ENCODE results near the gene BCL3. TPM values are rescaled to one million over a fixed set of nuclear protein-coding genes. Genes with fewer than 3 reads are reported as not detected.

Gene BCL3
- total RNA-seq, 6 experiments from 2014 or later, result 12.9 to 20.1 (median 16.7) TPM

GRCh38 chr19:44752123-44752815 is 3.8 kb downstream of the BCL3 start:
- Mint-ChIP-seq H3K27me3 (ENCODE audit: insufficient read depth) (peaks cover 3% of the 10 kb centered on the region), H3K4me1 (ENCODE audit: low read depth) (peaks cover 58% of the 10 kb centered on the region), H3K9me3 (no peaks in the 10 kb centered on the region), H3K4me3 (peak overlapping the region; percentile 19; the same call in 1 of the 2 replicates), H3K36me3 (ENCODE audit: low read depth) (peaks cover 19% of the 10 kb centered on the region), H3K27ac (0 out of 2 replicates have a peak overlapping the region, but pooled peaks have one; percentile 31)
- DNase-seq, result no peak
- TF ChIP-seq, protein P1, sequence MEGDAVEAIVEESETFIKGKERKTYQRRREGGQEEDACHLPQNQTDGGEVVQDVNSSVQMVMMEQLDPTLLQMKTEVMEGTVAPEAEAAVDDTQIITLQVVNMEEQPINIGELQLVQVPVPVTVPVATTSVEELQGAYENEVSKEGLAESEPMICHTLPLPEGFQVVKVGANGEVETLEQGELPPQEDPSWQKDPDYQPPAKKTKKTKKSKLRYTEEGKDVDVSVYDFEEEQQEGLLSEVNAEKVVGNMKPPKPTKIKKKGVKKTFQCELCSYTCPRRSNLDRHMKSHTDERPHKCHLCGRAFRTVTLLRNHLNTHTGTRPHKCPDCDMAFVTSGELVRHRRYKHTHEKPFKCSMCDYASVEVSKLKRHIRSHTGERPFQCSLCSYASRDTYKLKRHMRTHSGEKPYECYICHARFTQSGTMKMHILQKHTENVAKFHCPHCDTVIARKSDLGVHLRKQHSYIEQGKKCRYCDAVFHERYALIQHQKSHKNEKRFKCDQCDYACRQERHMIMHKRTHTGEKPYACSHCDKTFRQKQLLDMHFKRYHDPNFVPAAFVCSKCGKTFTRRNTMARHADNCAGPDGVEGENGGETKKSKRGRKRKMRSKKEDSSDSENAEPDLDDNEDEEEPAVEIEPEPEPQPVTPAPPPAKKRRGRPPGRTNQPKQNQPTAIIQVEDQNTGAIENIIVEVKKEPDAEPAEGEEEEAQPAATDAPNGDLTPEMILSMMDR (IDR thresholded peaks at IDR 0.05), result no peak

DNA sequence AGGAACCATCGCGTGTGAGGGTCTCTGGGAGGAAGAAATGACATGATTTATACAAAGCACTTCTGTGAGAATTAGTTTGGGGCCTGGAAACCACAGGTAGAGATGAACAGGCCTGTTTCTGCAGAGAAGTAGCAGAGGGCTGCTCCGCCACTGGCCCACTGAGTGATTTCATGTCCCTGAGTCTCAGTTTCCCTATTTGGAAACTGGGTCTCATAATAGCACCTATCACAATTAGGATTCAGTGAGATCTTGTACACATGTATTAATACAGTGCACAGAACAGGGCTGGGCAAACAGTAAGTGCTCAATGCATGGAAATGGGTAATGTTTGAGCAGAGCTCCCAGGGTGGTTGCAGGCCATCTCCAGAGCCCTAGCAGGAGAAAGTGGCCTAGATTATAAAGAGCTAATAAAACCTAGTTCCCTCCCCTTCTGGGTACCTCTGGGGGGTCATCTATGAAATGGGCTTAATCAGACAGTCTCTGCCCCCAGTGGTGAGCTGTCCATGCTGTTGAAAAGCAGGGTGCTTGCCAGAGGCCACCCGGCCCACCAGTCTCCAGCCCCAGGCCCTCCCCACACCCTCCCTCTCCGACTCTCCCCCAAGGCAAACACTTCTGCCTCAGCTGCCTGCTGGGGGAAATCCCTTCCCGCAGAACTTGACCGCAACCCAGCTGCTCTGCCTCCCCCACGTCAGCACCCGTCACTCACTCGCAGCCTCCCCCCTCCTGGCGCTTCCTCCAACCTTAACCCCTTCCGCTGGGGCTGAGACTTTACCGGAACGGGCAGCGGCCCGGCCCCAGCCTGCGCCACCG is 4.5 kb downstream of the BCL3 start:
- DNase-seq, result peak; percentile 86
- Mint-ChIP-seq H3K9me3 (no peaks in the 10 kb centered on the region), H3K27ac (peak overlapping the region; percentile 88), H3K4me1 (ENCODE audit: low read depth) (peaks cover 61% of the 10 kb centered on the region), H3K4me3 (peak overlapping the region; percentile 69), H3K36me3 (ENCODE audit: low read depth) (peaks cover 19% of the 10 kb centered on the region), H3K27me3 (ENCODE audit: insufficient read depth) (peaks cover 3% of the 10 kb centered on the region)
- TF ChIP-seq, protein P1 (IDR thresholded peaks at IDR 0.05), result peak; percentile 37

DNA sequence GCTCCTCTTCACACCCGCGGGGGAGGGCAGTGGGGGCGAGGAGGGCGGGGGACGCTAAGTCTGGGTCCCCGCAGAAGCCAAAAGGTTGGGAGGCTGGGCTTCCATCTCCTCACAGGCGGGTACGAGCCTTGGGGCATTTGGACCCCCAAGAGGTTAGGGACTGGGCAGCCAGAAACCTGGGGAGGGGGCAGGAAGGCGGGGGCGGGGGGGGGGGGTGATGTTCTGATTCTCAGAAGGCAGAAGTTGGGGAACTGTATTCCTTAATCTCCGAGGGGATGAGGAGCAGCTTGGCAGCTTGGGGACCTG is 5.1 kb downstream of the BCL3 start:
- DNase-seq, result no peak
- peak overlapping the region; percentile 88 for H3K27ac Mint-ChIP-seq
- peaks cover 24% of the 10 kb centered on the region for H3K36me3 Mint-ChIP-seq (ENCODE audit: low read depth)
- TF ChIP-seq, protein P1 (IDR thresholded peaks at IDR 0.05), result no peak
- H3K4me3 Mint-ChIP-seq, result peak overlapping the region; percentile 84
- H3K4me1 Mint-ChIP-seq (ENCODE audit: low read depth), result peaks cover 63% of the 10 kb centered on the region
- no peaks in the 10 kb centered on the region for H3K9me3 Mint-ChIP-seq
- H3K27me3 Mint-ChIP-seq (ENCODE audit: insufficient read depth), result peaks cover 2% of the 10 kb centered on the region; the same call in 1 of the 2 replicates

GRCh38 chr19:44753932-44754749 is 5.6 kb downstream of the BCL3 start:
- TF ChIP-seq, protein P1 (IDR thresholded peaks at IDR 0.05), result no peak
- Mint-ChIP-seq H3K27me3 (ENCODE audit: insufficient read depth) (peaks cover 2% of the 10 kb centered on the region; the same call in 1 of the 2 replicates), H3K4me1 (ENCODE audit: low read depth) (peaks cover 64% of the 10 kb centered on the region), H3K9me3 (no peaks in the 10 kb centered on the region), H3K27ac (peak overlapping the region; percentile 88), H3K36me3 (ENCODE audit: low read depth) (peaks cover 24% of the 10 kb centered on the region), H3K4me3 (peak overlapping the region; percentile 84)
- peak; percentile 51 for DNase-seq

- H3K27ac Mint-ChIP-seq, result peak overlapping the region; percentile 88
Observed at GRCh38 chr19:44754750-44755080, 6.2 kb downstream of the BCL3 start.

More at GRCh38 chr19:44754750-44755080, 6.2 kb downstream of the BCL3 start:
- H3K9me3 Mint-ChIP-seq, result no peaks in the 10 kb centered on the region
- H3K27me3 Mint-ChIP-seq (ENCODE audit: insufficient read depth), result peaks cover 2% of the 10 kb centered on the region; the same call in 1 of the 2 replicates
- peak overlapping the region; percentile 84 for H3K4me3 Mint-ChIP-seq
- peaks cover 60% of the 10 kb centered on the region for H3K4me1 Mint-ChIP-seq (ENCODE audit: low read depth)
- peaks cover 20% of the 10 kb centered on the region for H3K36me3 Mint-ChIP-seq (ENCODE audit: low read depth)
- DNase-seq, result no peak
- TF ChIP-seq, protein P1 (IDR thresholded peaks at IDR 0.05), result no peak
